Neutrophil (primary cell): ENCODE data around the gene SCO2.
A peak's percentile ranks its signal among the peaks of the same experiment; 100 is the strongest.

Experiments used
- H3K27ac ChIP-seq: fragments of 200-600 bp; sonication (generic); 2 replicates; pipeline ENCODE4 v1.5.1; 2016; ENCODE audit warnings: mild to moderate bottlenecking, moderate library complexity
- H3K27me3 ChIP-seq: fragments of 200-600 bp; sonication (generic); 2 replicates; pipeline ENCODE4 v1.6.0; 2016; ENCODE audit warnings: mild to moderate bottlenecking
- H3K36me3 ChIP-seq: fragments of 200-600 bp; sonication (generic); 2 replicates; pipeline ENCODE4 v1.5.1; 2017
- H3K4me1 ChIP-seq, 2 experiments: fragments of 200-600 bp in 1 of 2; sonication (generic) in 1 of 2; 1 replicate in 1 of 2; 2 replicates in 1 of 2; pipeline versions ENCODE4 v1.5.1 to v1.6.1; 2013 to 2016; ENCODE audit warnings: low read depth in 1 of 2, low read length in 1 of 2, mild to moderate bottlenecking in 1 of 2, moderate library complexity in 1 of 2; ENCODE audit not compliant: control insufficient read depth in 1 of 2, insufficient read depth in 1 of 2
- H3K4me3 ChIP-seq, 2 experiments: fragments of 200-600 bp in 1 of 2; sonication (generic) in 1 of 2; 1 replicate in 1 of 2; 2 replicates in 1 of 2; pipeline ENCODE4 v1.5.1; 2013 to 2016; ENCODE audit warnings: low read depth in 1 of 2, low read length in 1 of 2, mild to moderate bottlenecking in 1 of 2, moderate library complexity in 1 of 2
- H3K9me3 ChIP-seq: fragments of 200-600 bp; sonication (generic); 2 replicates; pipeline ENCODE4 v1.5.1; 2016
- CTCF ChIP-seq: fragments of 200-600 bp; sonication (generic); IDR thresholded peaks from 2 replicates; pipeline ENCODE4 v1.5.1; 2016; ENCODE audit warnings: antibody characterized with exemption

The SCO2 gene

GRCh38 chr22:50516068-50516467 is 9.3 kb downstream of the SCO2 start:
- Histone ChIP-seq H3K9me3 (no peaks in the 10 kb centered on the region), H3K27ac (no peak overlapping the region), H3K27me3 (no peaks in the 10 kb centered on the region), H3K4me1 (no peaks in the 10 kb centered on the region), H3K36me3 (peaks cover 38% of the 10 kb centered on the region), H3K4me3 (no peak overlapping the region)
- no peak for TF ChIP-seq CTCF

DNA sequence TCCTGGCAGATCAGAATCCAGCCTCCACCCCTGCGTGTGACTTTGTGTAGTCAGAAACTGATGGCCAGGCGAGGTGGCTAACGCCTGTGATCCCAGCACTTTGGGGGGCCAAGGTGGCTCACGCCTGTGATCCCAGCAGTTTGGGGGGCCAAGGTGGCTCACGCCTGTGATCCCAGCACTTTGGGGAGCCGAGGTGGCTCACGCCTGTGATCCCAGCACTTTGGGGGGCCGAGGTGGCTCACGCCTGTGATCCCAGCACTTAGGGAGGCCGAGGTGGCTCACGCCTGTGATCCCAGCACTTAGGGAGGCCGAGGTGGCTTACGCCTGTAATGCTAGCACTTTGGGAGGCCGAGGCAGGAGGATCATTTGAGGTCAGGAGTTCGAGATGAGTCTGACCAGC is 12.2 kb downstream of the SCO2 start:
- Histone ChIP-seq H3K27me3 (no peaks in the 10 kb centered on the region), H3K36me3 (peaks cover 20% of the 10 kb centered on the region), H3K4me1 (peaks cover 6 to 12% of the 10 kb centered on the region in 2 experiments), H3K27ac (no peak overlapping the region), H3K4me3 (no peak overlapping the region), H3K9me3 (no peaks in the 10 kb centered on the region)
- no peak for TF ChIP-seq CTCF

GRCh38 chr22:50508897-50509296 is 16.5 kb downstream of the SCO2 start:
- Histone ChIP-seq H3K27me3 (no peaks in the 10 kb centered on the region), H3K9me3 (no peaks in the 10 kb centered on the region), H3K4me1 (peaks cover 16 to 22% of the 10 kb centered on the region in 2 experiments), H3K36me3 (peaks cover 28% of the 10 kb centered on the region), H3K27ac (peak overlapping the region; percentile 92), H3K4me3 (peak overlapping the region; percentile 78 to 79)
- TF ChIP-seq CTCF, result no peak

- Histone ChIP-seq H3K4me1 (peaks cover 16 to 22% of the 10 kb centered on the region in 2 experiments), H3K4me3 (peak within 1 kb of the TSS; percentile 79 to 83), H3K27me3 (no peaks in the 10 kb centered on the region), H3K9me3 (no peaks in the 10 kb centered on the region), H3K27ac (peak within 1 kb of the TSS; percentile 92), H3K36me3 (peaks cover 34% of the 10 kb centered on the region)
- no peak for TF ChIP-seq CTCF
Measured at GRCh38 chr22:50507991-50508884, 17.2 kb downstream of the SCO2 start, which contains the start of gene NCAPH2. TSS of gene NCAPH2 (plus strand) at chr22:50508224. CDS start at chr22:50508338, 114 bp downstream.

DNA sequence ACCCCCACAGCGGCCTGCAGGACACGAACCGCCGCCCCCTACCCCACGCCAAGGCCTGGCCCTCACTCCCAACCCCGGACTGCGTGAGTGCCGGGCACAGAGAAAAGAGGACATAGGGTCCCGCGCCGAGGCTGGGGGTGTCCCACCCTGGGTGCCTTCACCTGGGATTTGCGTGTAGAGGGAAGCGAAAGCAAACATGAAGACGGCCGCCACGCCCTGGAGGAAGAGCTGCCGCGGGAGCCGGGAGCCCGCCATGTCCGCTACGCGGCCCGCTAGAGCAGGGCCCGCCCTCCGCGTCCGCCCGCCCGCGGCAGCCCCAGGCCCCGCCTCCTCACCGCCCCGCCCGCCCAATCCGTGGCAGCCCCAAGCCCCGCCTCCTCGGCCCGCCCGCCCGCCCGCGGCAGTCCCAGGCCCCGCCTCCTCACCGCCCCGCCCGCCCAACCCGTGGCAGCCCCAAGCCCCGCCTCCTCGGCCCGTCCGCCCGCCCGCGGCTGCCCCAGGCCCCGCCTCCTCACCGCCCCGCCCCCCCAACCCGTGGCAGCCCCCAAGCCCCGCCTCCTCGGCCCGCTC is 17.9 kb downstream of the SCO2 start, which contains the start of gene LMF2:
TSS of gene LMF2 (minus strand) at position 282 of the 570 bp plus-strand sequence. CDS start at position 255, 27 bp downstream.
- no peaks in the 10 kb centered on the region for H3K27me3 ChIP-seq
- H3K4me3 ChIP-seq, result peak within 1 kb of the TSS; percentile 79 to 83
- peak within 1 kb of the TSS; percentile 92 for H3K27ac ChIP-seq
- H3K9me3 ChIP-seq, result no peaks in the 10 kb centered on the region
- TF ChIP-seq CTCF, result peak; percentile 38
- peaks cover 41% of the 10 kb centered on the region for H3K36me3 ChIP-seq
- peaks cover 16 to 22% of the 10 kb centered on the region in 2 experiments for H3K4me1 ChIP-seq
